ENCODE results near the gene LCE1E.

Gene LCE1E

DNA sequence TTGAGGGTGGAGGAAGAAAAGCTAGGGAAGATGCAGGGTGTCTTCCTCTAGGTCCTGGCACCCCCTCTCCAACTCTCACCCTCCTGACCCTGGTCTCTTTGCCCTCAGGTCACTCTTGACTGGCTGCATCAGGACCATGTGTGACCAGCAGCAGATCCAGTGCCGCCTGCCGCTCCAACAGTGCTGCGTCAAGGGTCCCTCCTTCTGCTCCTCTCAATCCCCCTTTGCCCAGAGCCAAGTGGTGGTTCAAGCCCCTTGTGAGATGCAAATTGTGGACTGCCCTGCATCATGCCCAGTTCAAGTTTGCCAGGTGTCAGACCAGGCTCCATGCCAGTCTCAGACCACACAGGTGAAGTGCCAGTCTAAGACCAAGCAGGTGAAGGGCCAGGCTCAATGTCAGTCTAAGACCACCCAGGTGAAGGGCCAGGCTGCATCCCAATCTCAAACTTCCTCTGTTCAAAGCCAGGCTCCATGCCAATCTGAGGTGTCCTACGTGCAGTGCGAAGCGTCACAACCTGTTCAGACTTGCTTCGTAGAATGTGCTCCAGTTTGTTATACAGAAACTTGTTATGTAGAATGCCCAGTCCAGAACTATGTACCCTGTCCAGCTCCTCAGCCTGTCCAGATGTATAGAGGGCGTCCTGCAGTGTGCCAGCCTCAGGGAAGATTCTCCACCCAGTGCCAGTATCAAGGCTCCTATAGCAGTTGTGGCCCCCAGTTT is 26.4 kb upstream of the LCE1E start:
- H3K9me3 ChIP-seq (ENCODE audit: low read length) = no peaks in the 10 kb centered on the region
- H3K4me3 ChIP-seq (ENCODE audit: low read length) = no peak overlapping the region
- peaks cover 3% of the 10 kb centered on the region for H3K27me3 ChIP-seq (ENCODE audit: insufficient read depth, low read length)
- no peaks in the 10 kb centered on the region for H3K4me1 ChIP-seq (ENCODE audit: insufficient read depth, low read length)
- H3K36me3 ChIP-seq (ENCODE audit: insufficient read depth, low read length) = no peaks in the 10 kb centered on the region
- H2AFZ ChIP-seq (ENCODE audit: low read depth, low read length) = no peak overlapping the region

DNA sequence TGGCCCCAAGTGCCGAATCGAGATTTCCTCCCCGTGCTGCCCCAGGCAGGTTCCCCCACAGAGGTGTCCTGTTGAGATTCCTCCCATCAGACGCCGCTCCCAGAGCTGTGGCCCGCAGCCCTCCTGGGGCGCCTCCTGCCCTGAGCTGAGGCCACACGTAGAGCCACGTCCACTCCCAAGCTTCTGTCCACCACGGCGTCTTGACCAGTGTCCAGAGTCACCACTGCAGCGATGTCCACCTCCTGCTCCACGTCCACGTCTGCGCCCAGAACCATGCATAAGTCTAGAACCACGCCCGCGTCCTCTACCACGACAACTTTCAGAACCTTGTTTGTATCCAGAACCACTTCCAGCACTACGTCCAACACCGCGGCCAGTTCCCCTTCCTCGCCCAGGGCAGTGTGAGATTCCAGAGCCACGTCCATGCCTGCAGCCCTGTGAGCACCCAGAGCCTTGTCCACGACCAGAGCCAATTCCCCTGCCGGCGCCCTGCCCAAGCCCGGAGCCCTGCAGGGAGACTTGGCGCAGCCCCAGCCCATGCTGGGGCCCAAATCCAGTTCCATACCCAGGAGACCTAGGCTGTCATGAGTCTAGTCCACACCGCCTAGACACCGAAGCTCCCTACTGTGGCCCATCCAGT is 25.4 kb upstream of the LCE1E start:
- Histone ChIP-seq H3K9me3 (ENCODE audit: low read length) (no peaks in the 10 kb centered on the region), H3K4me3 (ENCODE audit: low read length) (no peak overlapping the region)

GRCh38 chr1:152761609-152762213 is 24.3 kb upstream of the LCE1E start:
- Histone ChIP-seq H3K27me3 (ENCODE audit: insufficient read depth, low read length) (peaks cover 3% of the 10 kb centered on the region), H2AFZ (ENCODE audit: low read depth, low read length) (no peak overlapping the region), H3K36me3 (ENCODE audit: insufficient read depth, low read length) (no peaks in the 10 kb centered on the region), H3K4me3 (ENCODE audit: low read length) (no peak overlapping the region), H3K9me3 (ENCODE audit: low read length) (no peaks in the 10 kb centered on the region), H3K4me1 (ENCODE audit: insufficient read depth, low read length) (no peaks in the 10 kb centered on the region)

More for the DNA sequence above, 25.4 kb upstream of the LCE1E start:
- H3K36me3 ChIP-seq (ENCODE audit: insufficient read depth, low read length) = no peaks in the 10 kb centered on the region
- no peak overlapping the region for H2AFZ ChIP-seq (ENCODE audit: low read depth, low read length)
- no peaks in the 10 kb centered on the region for H3K4me1 ChIP-seq (ENCODE audit: insufficient read depth, low read length)
- H3K27me3 ChIP-seq (ENCODE audit: insufficient read depth, low read length) = peaks cover 3% of the 10 kb centered on the region

DNA sequence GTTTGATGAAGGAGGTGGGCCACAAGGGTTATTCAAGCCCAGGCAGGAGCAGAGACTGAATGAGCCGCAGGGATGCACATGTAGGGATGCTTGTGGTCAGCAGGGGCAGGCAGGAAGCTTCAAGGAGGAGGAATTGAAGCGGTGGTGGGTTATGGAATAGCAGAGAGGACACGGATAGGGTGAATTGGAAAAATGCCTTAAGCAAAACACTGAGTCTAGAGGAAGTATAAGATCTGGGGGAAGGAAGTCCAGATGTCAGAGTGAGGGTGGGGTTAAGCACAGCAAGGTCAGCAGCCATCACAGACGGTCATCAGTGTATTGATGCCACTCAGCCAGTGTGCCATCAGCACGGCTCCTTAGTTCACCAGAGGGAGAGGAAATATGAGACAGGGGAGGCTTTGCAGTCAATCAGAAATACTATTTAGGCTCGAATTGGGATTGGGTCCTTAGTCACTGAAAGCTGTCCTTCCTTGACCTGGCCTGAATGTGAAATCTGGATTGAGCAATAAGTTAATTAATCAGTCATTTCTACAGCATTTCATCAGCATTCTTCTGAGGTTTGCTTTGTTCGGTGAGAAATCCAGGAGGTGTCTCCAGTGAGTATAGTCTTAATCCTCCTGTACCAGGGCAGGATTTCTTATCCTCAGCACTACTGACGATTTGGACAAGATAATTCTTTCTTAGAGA is 17.1 kb upstream of the LCE1E start:
- Histone ChIP-seq H3K27me3 (ENCODE audit: insufficient read depth, low read length) (no peaks in the 10 kb centered on the region), H3K9me3 (ENCODE audit: low read length) (no peaks in the 10 kb centered on the region), H2AFZ (ENCODE audit: low read depth, low read length) (no peak overlapping the region), H3K36me3 (ENCODE audit: insufficient read depth, low read length) (no peaks in the 10 kb centered on the region), H3K4me3 (ENCODE audit: low read length) (no peak overlapping the region), H3K4me1 (ENCODE audit: insufficient read depth, low read length) (no peaks in the 10 kb centered on the region)

GRCh38 chr1:152770411-152770810 is 15.6 kb upstream of the LCE1E start:
- no peaks in the 10 kb centered on the region for H3K9me3 ChIP-seq (ENCODE audit: low read length)
- no peak overlapping the region for H2AFZ ChIP-seq (ENCODE audit: low read depth, low read length)
- H3K27me3 ChIP-seq (ENCODE audit: insufficient read depth, low read length) = no peaks in the 10 kb centered on the region
- no peaks in the 10 kb centered on the region for H3K4me1 ChIP-seq (ENCODE audit: insufficient read depth, low read length)
- no peaks in the 10 kb centered on the region for H3K36me3 ChIP-seq (ENCODE audit: insufficient read depth, low read length)
- H3K4me3 ChIP-seq (ENCODE audit: low read length) = no peak overlapping the region

DNA sequence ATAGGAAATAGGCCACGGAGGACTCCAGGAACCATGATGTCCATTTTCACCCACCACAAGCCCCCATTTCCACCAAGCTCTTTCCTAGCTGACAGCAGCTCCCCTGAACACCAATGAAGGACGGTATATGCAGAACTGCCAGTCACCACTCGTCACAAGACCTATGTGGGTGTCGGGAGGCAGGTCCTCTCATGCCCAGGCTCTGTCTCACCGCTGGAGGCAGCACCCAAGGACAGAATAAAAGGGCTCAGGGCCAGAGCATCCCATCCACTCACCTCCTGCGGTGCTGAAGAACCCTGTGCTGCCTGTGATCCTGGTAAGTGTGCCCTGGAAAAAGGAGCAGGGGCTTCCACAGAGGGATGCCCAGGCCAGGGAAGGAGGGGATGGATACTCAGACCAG is 11.2 kb upstream of the LCE1E start, which contains the start of gene LCE1F:
Gene LCE1F (plus strand): TSS at position 266 of the 400 bp plus-strand sequence. CDS start 1,232 bp downstream, outside the sequence.
- Histone ChIP-seq H2AFZ (ENCODE audit: low read depth, low read length) (no peak within 1 kb of the TSS), H3K27me3 (ENCODE audit: insufficient read depth, low read length) (peaks cover 3% of the 10 kb centered on the region), H3K4me3 (ENCODE audit: low read length) (no peak within 1 kb of the TSS), H3K4me1 (ENCODE audit: insufficient read depth, low read length) (no peaks in the 10 kb centered on the region), H3K9me3 (ENCODE audit: low read length) (no peaks in the 10 kb centered on the region), H3K36me3 (ENCODE audit: insufficient read depth, low read length) (no peaks in the 10 kb centered on the region)

- peaks cover 3% of the 10 kb centered on the region for H3K27me3 ChIP-seq (ENCODE audit: insufficient read depth, low read length)
- H2AFZ ChIP-seq (ENCODE audit: low read depth, low read length) = no peak overlapping the region
- H3K4me1 ChIP-seq (ENCODE audit: insufficient read depth, low read length) = no peaks in the 10 kb centered on the region
- no peaks in the 10 kb centered on the region for H3K36me3 ChIP-seq (ENCODE audit: insufficient read depth, low read length)
- no peak overlapping the region for H3K4me3 ChIP-seq (ENCODE audit: low read length)
- no peaks in the 10 kb centered on the region for H3K9me3 ChIP-seq (ENCODE audit: low read length)
Measured at GRCh38 chr1:152776361-152776760, 9.7 kb upstream of the LCE1E start.

GRCh38 chr1:152777510-152778137 is 8.4 kb upstream of the LCE1E start:
- no peak overlapping the region for H3K4me3 ChIP-seq (ENCODE audit: low read length)

DNA sequence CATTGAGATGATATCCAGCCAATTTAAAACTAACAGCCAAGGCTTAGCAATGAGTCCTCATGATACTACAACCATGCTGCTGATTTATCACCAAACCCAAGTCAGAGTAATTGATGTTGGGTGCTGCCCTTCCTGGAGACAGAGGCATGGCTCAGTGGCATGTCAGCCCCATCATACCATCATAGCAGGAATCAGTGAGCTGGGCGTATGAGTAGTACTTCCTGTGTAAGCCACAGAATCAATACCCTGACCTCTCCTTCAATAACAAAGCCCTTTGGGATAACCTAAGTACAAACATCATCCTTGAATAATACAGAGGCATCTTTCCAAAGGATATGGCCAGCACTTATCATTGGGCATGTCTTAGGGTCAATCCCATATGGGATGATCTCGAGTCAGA is 3.0 kb upstream of the LCE1E start:
- H3K36me3 ChIP-seq (ENCODE audit: insufficient read depth, low read length) = no peaks in the 10 kb centered on the region
- H3K4me3 ChIP-seq (ENCODE audit: low read length) = no peak overlapping the region
- H3K27me3 ChIP-seq (ENCODE audit: insufficient read depth, low read length) = peaks cover 3% of the 10 kb centered on the region
- H3K9me3 ChIP-seq (ENCODE audit: low read length) = no peaks in the 10 kb centered on the region
- no peak overlapping the region for H2AFZ ChIP-seq (ENCODE audit: low read depth, low read length)
- no peaks in the 10 kb centered on the region for H3K4me1 ChIP-seq (ENCODE audit: insufficient read depth, low read length)

More at GRCh38 chr1:152777510-152778137, 8.4 kb upstream of the LCE1E start:
- Histone ChIP-seq H3K27me3 (ENCODE audit: insufficient read depth, low read length) (peaks cover 3% of the 10 kb centered on the region), H3K4me1 (ENCODE audit: insufficient read depth, low read length) (no peaks in the 10 kb centered on the region), H3K9me3 (ENCODE audit: low read length) (no peaks in the 10 kb centered on the region), H2AFZ (ENCODE audit: low read depth, low read length) (no peak overlapping the region), H3K36me3 (ENCODE audit: insufficient read depth, low read length) (no peaks in the 10 kb centered on the region)

- Histone ChIP-seq H3K4me1 (ENCODE audit: insufficient read depth, low read length) (no peaks in the 10 kb centered on the region), H3K9me3 (ENCODE audit: low read length) (no peaks in the 10 kb centered on the region), H3K4me3 (ENCODE audit: low read length) (no peak overlapping the region)
Measured at GRCh38 chr1:152795686-152796085, 9.6 kb downstream of the LCE1E start.

GRCh38 chr1:152796421-152796820 is 10.4 kb downstream of the LCE1E start, which contains the start of gene LCE1D:
TSS of gene LCE1D (plus strand) at chr1:152796721. CDS start at chr1:152797795, 1,074 bp downstream.
- H3K9me3 ChIP-seq (ENCODE audit: low read length) = no peaks in the 10 kb centered on the region
- H3K27me3 ChIP-seq (ENCODE audit: insufficient read depth, low read length) = no peaks in the 10 kb centered on the region
- no peak within 1 kb of the TSS for H3K4me3 ChIP-seq (ENCODE audit: low read length)
- no peak within 1 kb of the TSS for H2AFZ ChIP-seq (ENCODE audit: low read depth, low read length)
- H3K4me1 ChIP-seq (ENCODE audit: insufficient read depth, low read length) = no peaks in the 10 kb centered on the region
- no peaks in the 10 kb centered on the region for H3K36me3 ChIP-seq (ENCODE audit: insufficient read depth, low read length)

More at GRCh38 chr1:152795686-152796085, 9.6 kb downstream of the LCE1E start:
- Histone ChIP-seq H3K27me3 (ENCODE audit: insufficient read depth, low read length) (no peaks in the 10 kb centered on the region), H3K36me3 (ENCODE audit: insufficient read depth, low read length) (no peaks in the 10 kb centered on the region), H2AFZ (ENCODE audit: low read depth, low read length) (no peak overlapping the region)

GRCh38 chr1:152801333-152801732 is 15.3 kb downstream of the LCE1E start:
- no peak overlapping the region for H3K4me3 ChIP-seq (ENCODE audit: low read length)
- H2AFZ ChIP-seq (ENCODE audit: low read depth, low read length) = no peak overlapping the region
- H3K36me3 ChIP-seq (ENCODE audit: insufficient read depth, low read length) = no peaks in the 10 kb centered on the region
- no peaks in the 10 kb centered on the region for H3K4me1 ChIP-seq (ENCODE audit: insufficient read depth, low read length)
- no peaks in the 10 kb centered on the region for H3K27me3 ChIP-seq (ENCODE audit: insufficient read depth, low read length)
- H3K9me3 ChIP-seq (ENCODE audit: low read length) = no peaks in the 10 kb centered on the region
